AG20443 (cell line): ENCODE data around the gene ANKRD44.

Experiments
- DNase-seq: peaks from one replicate; pipeline ENCODE4 v3.0.0; 2012; ENCODE audit warnings: low spot score, mixed read lengths

The ANKRD44 gene

DNA sequence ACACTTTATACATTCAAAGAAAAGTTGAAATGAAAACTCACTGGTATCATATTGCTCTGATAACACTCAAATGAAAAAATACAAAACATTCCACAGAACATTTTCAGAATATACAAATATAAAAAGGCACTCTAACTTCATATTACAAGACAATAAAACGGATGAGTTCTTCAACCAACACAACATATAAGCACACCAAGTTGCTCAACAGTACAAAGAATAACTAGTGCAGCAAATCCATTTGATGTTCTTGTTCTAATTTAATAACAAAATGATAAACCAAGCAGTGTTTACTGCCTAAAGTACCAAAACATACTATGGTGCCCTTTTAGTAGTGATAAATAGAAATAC lies 323.3 kb downstream of the ANKRD44 start:
- no peak for DNase-seq

- no peak for DNase-seq
Observed at GRCh38 chr2:196985511-196986183, 324.9 kb downstream of the ANKRD44 start.

GRCh38 chr2:196984903-196985302 lies 325.7 kb downstream of the ANKRD44 start:
- no peak for DNase-seq

DNA sequence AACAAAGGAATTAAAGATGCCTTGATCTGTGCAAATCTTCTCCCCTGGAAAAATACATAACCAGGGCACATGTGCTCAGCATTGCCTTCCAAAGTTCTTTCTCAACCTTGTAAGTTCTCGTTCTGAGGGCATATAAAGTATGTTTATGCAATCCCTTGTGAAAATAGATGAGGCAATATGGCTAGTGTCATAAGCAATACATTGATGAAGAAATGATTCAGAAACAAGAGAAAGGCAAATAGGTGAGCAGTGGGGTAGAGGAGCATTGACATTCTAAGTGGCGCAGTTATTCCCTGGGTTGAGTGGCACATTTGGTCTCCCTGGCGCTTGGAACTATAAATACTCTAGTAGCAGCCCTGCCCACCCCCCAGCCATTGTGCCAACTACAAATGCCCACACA lies 326.6 kb downstream of the ANKRD44 start:
- DNase-seq = no peak

DNA sequence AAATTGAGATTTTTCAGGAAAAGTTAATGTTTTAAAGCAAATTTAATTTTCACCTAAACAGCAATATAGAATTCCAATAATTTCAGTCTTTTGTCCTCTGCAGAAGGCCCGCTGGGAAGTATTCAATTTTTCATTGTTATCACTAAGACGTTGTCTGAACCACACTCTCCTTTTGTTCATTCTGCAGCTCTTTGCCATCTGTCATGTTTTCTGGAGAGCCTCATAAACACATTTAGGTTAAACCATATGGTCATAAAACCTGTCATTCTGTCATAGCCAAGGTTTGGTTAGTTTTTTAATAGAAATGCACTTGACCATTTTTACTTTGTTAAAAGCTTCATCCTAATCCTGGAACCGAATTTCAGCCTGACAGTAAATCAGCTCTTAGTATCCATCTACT lies 330.1 kb downstream of the ANKRD44 start:
- no peak for DNase-seq

GRCh38 chr2:196980001-196980400 lies 330.6 kb downstream of the ANKRD44 start:
- no peak for DNase-seq

GRCh38 chr2:196977507-196977906 lies 333.1 kb downstream of the ANKRD44 start:
- no peak for DNase-seq

GRCh38 chr2:196974970-196975369 lies 335.6 kb downstream of the ANKRD44 start:
- DNase-seq = no peak

GRCh38 chr2:196971574-196972279 lies 338.9 kb downstream of the ANKRD44 start:
- no peak for DNase-seq

- no peak for DNase-seq
Observed at GRCh38 chr2:196970099-196970498, 340.5 kb downstream of the ANKRD44 start.

- DNase-seq = no peak
Observed at GRCh38 chr2:196968516-196968915, 342.1 kb downstream of the ANKRD44 start.

- DNase-seq = no peak
Observed at GRCh38 chr2:196967775-196968174, 342.8 kb downstream of the ANKRD44 start.

GRCh38 chr2:196967116-196967515 lies 343.5 kb downstream of the ANKRD44 start:
- DNase-seq = peak; percentile 65

GRCh38 chr2:196966061-196966460 lies 344.5 kb downstream of the ANKRD44 start:
- no peak for DNase-seq

DNA sequence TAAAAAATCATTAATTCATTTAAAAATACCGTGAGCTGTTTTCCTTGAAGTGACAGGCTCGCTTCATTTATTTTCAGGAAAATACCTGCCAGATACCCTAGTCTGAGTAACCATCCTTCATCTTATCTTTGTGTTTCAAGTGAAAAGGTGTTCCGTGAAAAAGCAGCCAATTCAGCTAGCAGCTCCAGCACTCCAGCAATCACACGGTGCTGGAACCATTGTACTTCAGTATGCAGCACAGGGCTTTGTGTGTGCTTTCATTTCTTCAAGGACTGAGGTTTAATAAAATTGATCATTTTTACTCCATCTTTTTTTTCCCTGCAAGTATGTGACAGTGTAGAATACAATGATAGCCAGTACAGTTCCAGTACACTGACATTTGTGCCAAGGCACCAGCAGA lies 344.9 kb downstream of the ANKRD44 start:
- no peak for DNase-seq

DNA sequence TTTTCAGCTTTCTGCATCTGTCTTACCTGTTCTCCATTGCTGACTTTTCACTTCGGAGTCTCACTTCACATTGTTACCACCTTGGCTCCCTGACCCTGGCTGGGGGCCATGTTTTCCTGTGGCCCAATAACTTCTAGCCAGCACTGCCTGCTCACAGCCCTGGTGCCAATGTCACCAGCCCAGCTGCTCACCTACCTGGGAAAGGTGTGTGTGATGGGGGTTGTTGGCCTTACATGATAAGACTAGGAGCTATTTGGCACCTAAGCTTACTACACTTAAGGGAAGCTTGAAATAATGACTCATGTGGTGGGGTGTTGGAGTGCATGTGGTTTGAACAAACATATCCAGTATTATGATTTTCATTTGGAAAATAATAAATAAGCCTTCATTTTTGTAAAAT lies 346.6 kb downstream of the ANKRD44 start:
- DNase-seq = no peak

DNA sequence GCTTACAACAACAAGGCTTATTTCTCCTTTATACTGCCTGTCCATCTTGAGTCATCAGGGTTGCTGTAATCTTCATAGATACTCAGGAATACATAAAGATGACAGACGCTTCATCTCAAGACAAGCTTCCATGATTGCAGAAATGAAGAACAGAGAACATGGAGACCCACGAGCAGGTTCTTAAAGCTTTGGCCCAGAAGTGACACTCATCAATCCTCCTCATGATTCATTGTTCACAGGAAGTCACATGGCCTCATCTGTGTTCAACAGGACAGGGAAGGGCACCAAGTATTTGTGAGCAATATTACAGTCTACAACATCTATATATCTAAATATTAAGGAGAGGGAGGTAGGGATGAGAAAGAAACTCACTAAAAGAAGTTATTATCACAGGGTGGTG lies 347.5 kb downstream of the ANKRD44 start:
- no peak for DNase-seq

GRCh38 chr2:196962325-196962724 lies 348.3 kb downstream of the ANKRD44 start:
- no peak for DNase-seq

DNA sequence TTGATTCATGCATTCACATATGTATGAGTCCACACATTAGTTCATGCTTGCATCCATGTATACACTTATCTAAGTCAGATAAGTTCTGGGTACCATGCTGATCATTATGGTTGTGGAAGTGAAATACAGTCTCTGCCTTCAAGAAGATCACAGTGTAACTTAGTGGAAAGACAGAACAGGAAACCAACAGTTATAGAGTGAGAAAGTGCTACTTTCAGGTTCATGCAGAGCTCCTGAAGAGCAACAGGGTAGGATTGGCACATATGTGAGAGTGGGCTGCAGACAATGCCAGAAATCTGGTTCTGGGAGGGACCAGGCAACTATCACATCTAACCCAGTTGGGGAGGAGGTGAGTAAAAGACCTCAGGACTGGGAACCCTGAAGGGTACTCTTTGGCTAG lies 348.7 kb downstream of the ANKRD44 start:
- DNase-seq = no peak

DNA sequence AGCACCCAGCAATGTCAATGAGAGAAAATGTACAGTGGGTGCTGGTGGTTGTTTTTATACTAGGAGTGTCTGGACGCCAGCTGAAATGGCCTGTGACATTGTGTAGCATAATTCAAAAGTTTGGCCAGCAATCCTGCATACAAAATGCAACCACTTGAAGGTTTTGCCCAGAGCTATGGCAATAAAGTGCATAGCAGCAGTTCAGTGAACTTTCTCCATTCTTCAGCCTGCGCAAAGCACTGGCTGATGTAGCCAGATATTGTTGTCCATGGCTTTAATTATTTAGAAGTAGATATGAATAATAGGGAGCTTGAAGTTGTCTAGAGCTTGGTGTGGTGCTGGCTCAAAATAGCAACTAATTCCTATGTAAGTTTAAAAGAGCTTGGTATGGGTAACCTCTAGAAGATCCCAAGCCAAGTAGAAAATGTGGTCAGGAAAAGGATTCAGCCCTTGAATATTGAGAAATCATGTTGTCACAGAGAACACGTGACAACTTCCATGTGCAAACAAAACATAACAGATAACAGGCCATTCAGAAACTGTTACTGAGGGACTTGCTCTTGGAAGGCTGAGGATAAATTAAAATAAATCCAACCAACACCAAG lies 350.7 kb downstream of the ANKRD44 start:
- DNase-seq = peak; percentile 45

- DNase-seq = no peak
Observed at GRCh38 chr2:196959281-196959680, 351.3 kb downstream of the ANKRD44 start.

- DNase-seq = no peak
Observed at GRCh38 chr2:196957881-196958525, 352.6 kb downstream of the ANKRD44 start.

DNA sequence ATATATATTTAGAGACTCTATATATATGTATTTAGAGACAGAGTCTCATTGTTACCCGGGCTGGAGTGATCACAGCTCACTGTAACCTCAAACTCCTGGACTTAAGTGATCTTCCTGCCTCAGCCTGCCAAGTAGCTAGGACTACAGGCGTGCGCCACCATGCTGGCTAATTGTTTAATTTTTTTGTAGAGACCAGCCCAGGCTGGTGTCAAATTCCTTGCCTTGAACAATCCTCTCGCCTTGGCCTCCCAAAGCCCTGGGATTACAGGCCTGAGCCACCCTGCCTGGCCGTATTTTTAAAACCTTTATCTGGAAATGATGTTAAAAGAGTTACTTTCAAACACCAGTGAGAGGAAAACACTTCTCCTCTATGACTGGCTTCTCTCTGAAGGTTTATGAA lies 353.1 kb downstream of the ANKRD44 start:
- no peak for DNase-seq
